ENCODE results near the gene GRIN2A.

GRIN2A gene

GRCh38 chr16:9948933-9949332, 233.3 kb downstream of the GRIN2A start:
- no peak for TF ChIP-seq CTCF (conservative IDR thresholded peaks at IDR 0.05; ENCODE audit: low read depth, low read length)
- H3K4me3 ChIP-seq (ENCODE audit: low read depth, low read length): no peak overlapping the region
- no peak for DNase-seq (ENCODE audit: low read depth)

GRCh38 chr16:9946022-9946720, 236.1 kb downstream of the GRIN2A start:
- no peak for TF ChIP-seq CTCF (conservative IDR thresholded peaks at IDR 0.05; ENCODE audit: low read depth, low read length)

GRCh38 chr16:9943121-9943520, 239.1 kb downstream of the GRIN2A start:
- DNase-seq (ENCODE audit: low read depth): no peak
- H3K4me3 ChIP-seq (ENCODE audit: low read depth, low read length): no peak overlapping the region
- TF ChIP-seq CTCF (conservative IDR thresholded peaks at IDR 0.05; ENCODE audit: low read depth, low read length): no peak

More at GRCh38 chr16:9946022-9946720, 236.1 kb downstream of the GRIN2A start:
- no peak overlapping the region for H3K4me3 ChIP-seq (ENCODE audit: low read depth, low read length)
- DNase-seq (ENCODE audit: low read depth): no peak

- DNase-seq (ENCODE audit: low read depth): no peak
- no peak overlapping the region for H3K4me3 ChIP-seq (ENCODE audit: low read depth, low read length)
- TF ChIP-seq CTCF (conservative IDR thresholded peaks at IDR 0.05; ENCODE audit: low read depth, low read length): no peak
Observed at GRCh38 chr16:9941245-9941644, 241.0 kb downstream of the GRIN2A start.

- TF ChIP-seq CTCF (conservative IDR thresholded peaks at IDR 0.05; ENCODE audit: low read depth, low read length): no peak
- DNase-seq (ENCODE audit: low read depth): no peak
- H3K4me3 ChIP-seq (ENCODE audit: low read depth, low read length): no peak overlapping the region
Observed at GRCh38 chr16:9934723-9935508, 247.3 kb downstream of the GRIN2A start.

GRCh38 chr16:9932919-9933653, 249.1 kb downstream of the GRIN2A start:
- no peak for TF ChIP-seq CTCF (conservative IDR thresholded peaks at IDR 0.05; ENCODE audit: low read depth, low read length)
- DNase-seq (ENCODE audit: low read depth): no peak
- H3K4me3 ChIP-seq (ENCODE audit: low read depth, low read length): no peak overlapping the region

Measured in choroid plexus epithelial cell (primary cell).